ENCODE measurements around the gene FHOD3.

DNA sequence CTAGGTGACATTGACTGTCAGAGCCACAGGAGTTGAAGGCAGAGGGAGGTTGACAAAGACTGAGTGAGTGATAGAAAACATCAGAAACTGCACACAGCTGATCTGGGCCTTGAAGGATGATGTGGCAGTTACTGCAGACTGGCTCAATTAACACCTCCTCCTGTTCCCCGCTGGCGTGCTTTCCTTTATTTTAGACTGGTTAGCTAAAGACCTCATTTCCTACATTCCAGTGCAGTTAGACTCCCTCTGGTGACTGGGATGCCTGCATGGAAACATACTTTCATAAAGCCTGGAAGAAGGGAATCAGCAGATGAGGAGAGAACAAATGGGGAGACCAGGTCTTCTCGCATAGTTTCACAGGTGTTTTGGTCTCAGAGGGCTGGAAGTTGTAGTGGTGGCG, 524.2 kb downstream of the FHOD3 start:
- TF ChIP-seq, protein P1, sequence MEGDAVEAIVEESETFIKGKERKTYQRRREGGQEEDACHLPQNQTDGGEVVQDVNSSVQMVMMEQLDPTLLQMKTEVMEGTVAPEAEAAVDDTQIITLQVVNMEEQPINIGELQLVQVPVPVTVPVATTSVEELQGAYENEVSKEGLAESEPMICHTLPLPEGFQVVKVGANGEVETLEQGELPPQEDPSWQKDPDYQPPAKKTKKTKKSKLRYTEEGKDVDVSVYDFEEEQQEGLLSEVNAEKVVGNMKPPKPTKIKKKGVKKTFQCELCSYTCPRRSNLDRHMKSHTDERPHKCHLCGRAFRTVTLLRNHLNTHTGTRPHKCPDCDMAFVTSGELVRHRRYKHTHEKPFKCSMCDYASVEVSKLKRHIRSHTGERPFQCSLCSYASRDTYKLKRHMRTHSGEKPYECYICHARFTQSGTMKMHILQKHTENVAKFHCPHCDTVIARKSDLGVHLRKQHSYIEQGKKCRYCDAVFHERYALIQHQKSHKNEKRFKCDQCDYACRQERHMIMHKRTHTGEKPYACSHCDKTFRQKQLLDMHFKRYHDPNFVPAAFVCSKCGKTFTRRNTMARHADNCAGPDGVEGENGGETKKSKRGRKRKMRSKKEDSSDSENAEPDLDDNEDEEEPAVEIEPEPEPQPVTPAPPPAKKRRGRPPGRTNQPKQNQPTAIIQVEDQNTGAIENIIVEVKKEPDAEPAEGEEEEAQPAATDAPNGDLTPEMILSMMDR (IDR thresholded peaks at IDR 0.05) = no peak
- TF ChIP-seq POLR2A (IDR thresholded peaks at IDR 0.05) (no peak), POLR2AphosphoS5 (IDR thresholded peaks at IDR 0.05; ENCODE audit: insufficient read depth in 1 of 2, low read depth in 1 of 2) (no peak)
